A549 (cell line): ENCODE results near the gene MAP3K9. TPM values are rescaled to one million over a fixed set of nuclear protein-coding genes. Genes with fewer than 3 reads are reported as not detected.

Experiments
- ATAC-seq, 2 experiments: fragments of 200-7000 bp in 1 of 2; fragments of >200 bp in 1 of 2; cut with Nextera tagmentation in 1 of 2; cut with Tn5 transposase in 1 of 2; 3 replicates each; pipeline versions ENCODE4 v1.8.0 to v1.9.1; 2018 to 2020; ENCODE audit warnings: mild to moderate bottlenecking in 1 of 2, moderate library complexity in 1 of 2
- CTCF ChIA-PET: fragments of 300-600 bp; sonication (Branson Sonifier 250); formaldehyde crosslinking; extraction: SDS; loops from one replicate; lab custom pipeline; 2021; ENCODE audit warnings: antibody characterized with exemption, inconsistent platforms; lab: Yijun Ruan, JAX
- POLR2A ChIA-PET: fragments of 350-600 bp; formaldehyde crosslinking; extraction: SDS; loops from one replicate; lab custom pipeline; 2021; ENCODE audit warnings: antibody characterized with exemption, inconsistent platforms; lab: Yijun Ruan, JAX
- DNase-seq, 2 experiments: peaks; one replicate each; pipeline versions ENCODE4 v3.0.0 to v3.0.0-alpha.2; 2011 to 2016; ENCODE audit warnings: low read depth in 1 of 2, low spot score in 1 of 2
- FAIRE-seq: peaks from 2 replicates; lab custom pipeline; 2011; peaks lifted over from hg19 to GRCh38; lab: Jason Lieb, UNC
- H3K27ac ChIP-seq, 2 experiments: fragments of >200 bp; sonication (Bioruptor Twin); formaldehyde crosslinking; 3 replicates each; pipeline ENCODE4 v1.5.1; 2016 to 2017
- H3K4me1 ChIP-seq: fragments of >200 bp; sonication (Bioruptor Twin); formaldehyde crosslinking; 3 replicates; pipeline ENCODE4 v1.6.1; 2016
- H3K4me2 ChIP-seq: fragments of >200 bp; sonication (Bioruptor Twin); formaldehyde crosslinking; 3 replicates; pipeline ENCODE4 v1.6.1; 2016
- H3K4me3 ChIP-seq: fragments of >200 bp; sonication (Bioruptor Twin); formaldehyde crosslinking; 3 replicates; pipeline ENCODE4 v1.5.1; 2016
- H3K9me3 ChIP-seq: fragments of >200 bp; sonication (Bioruptor Twin); formaldehyde crosslinking; 3 replicates; pipeline ENCODE4 v1.6.1; 2016
- CBX2 ChIP-seq: fragments of 200-600 bp; sonication (generic); IDR thresholded peaks from 2 replicates; pipeline ENCODE4 v1.6.1; 2016; ENCODE audit warnings: low read depth, mild to moderate bottlenecking, borderline replicate concordance
- E2F6 ChIP-seq: IDR thresholded peaks from 2 replicates; pipeline ENCODE4 v1.6.1; 2012; ENCODE audit warnings: low read depth, borderline replicate concordance
- EHF ChIP-seq: fragments of 250-450 bp; sonication (Bioruptor Pico); IDR thresholded peaks from 2 replicates; pipeline ENCODE4 v1.5.0; 2020; ENCODE audit warnings: mild to moderate bottlenecking
- EHMT2 ChIP-seq: fragments of 200-600 bp; sonication (generic); IDR thresholded peaks from 2 replicates; pipeline ENCODE4 v1.6.1; 2016; ENCODE audit warnings: antibody characterized with exemption, low read depth, mild to moderate bottlenecking, moderate library complexity
- FOSB ChIP-seq: fragments of 250-450 bp; sonication (Bioruptor Pico); IDR thresholded peaks from 2 replicates; pipeline ENCODE4 v1.5.0; 2020; ENCODE audit warnings: mild to moderate bottlenecking, moderate library complexity
- HDAC2 ChIP-seq: fragments of 200-600 bp; sonication (generic); IDR thresholded peaks from 2 replicates; pipeline ENCODE4 v1.6.1; 2016
- HES2 ChIP-seq: fragments of >200 bp; sonication (Bioruptor Twin); formaldehyde crosslinking; IDR thresholded peaks from 2 replicates; pipeline ENCODE4 v1.6.1; 2016
- HEYL ChIP-seq: fragments of 250-450 bp; sonication (Bioruptor Pico); IDR thresholded peaks from 2 replicates; pipeline ENCODE4 v1.8.0; 2021; ENCODE audit warnings: mild to moderate bottlenecking, moderate library complexity
- HOXA7 ChIP-seq: fragments of 250-450 bp; sonication (Bioruptor Pico); IDR thresholded peaks from 2 replicates; pipeline ENCODE4 v1.5.0; 2020; ENCODE audit warnings: mild to moderate bottlenecking, moderate library complexity
- HOXB13 ChIP-seq: fragments of 250-450 bp; sonication (Bioruptor Pico); IDR thresholded peaks from 2 replicates; pipeline ENCODE4 v1.5.0; 2020; ENCODE audit warnings: low read depth, mild to moderate bottlenecking, moderate library complexity
- JUN ChIP-seq, 2 experiments: fragments of >200 bp; sonication (Bioruptor Twin); formaldehyde crosslinking; IDR thresholded peaks; 2 replicates in 1 of 2; 3 replicates in 1 of 2; pipeline ENCODE4 v1.6.1; 2016 to 2017
- JUNB ChIP-seq: fragments of >200 bp; sonication (Bioruptor Twin); formaldehyde crosslinking; IDR thresholded peaks from 2 replicates; pipeline ENCODE4 v1.6.1; 2016
- NR3C1 ChIP-seq: fragments of >200 bp; sonication (Bioruptor Twin); formaldehyde crosslinking; IDR thresholded peaks from 3 replicates; pipeline ENCODE4 v1.6.1; 2017
- PHF8 ChIP-seq: fragments of 200-600 bp; sonication (generic); IDR thresholded peaks from 2 replicates; pipeline ENCODE4 v1.6.1; 2016; ENCODE audit warnings: low read depth, mild to moderate bottlenecking, antibody characterized with exemption, moderate library complexity, borderline replicate concordance
- POLR2AphosphoS2 ChIP-seq: conservative IDR thresholded peaks from 2 replicates; pipeline ENCODE4 v1.6.1; 2012; ENCODE audit warnings: low read length, improper control_type of control experiment, inconsistent platforms
- TFCP2L1 ChIP-seq: fragments of 250-450 bp; sonication (Bioruptor Pico); IDR thresholded peaks from 2 replicates; pipeline ENCODE4 v1.5.0; 2021; ENCODE audit warnings: mild to moderate bottlenecking
- TP53 ChIP-seq: fragments of 250-450 bp; sonication (Bioruptor Pico); IDR thresholded peaks from 2 replicates; pipeline ENCODE4 v1.5.0; 2021; ENCODE audit warnings: mild to moderate bottlenecking, moderate library complexity
- ZC3H11A ChIP-seq: fragments of 450-650 bp; IDR thresholded peaks from 2 replicates; pipeline ENCODE4 v1.6.1; 2014; ENCODE audit warnings: antibody characterized with exemption, mild to moderate bottlenecking
- ZSCAN20 ChIP-seq: fragments of 250-450 bp; sonication (Bioruptor Pico); IDR thresholded peaks from 2 replicates; pipeline ENCODE4 v1.8.0; 2022; ENCODE audit warnings: mild to moderate bottlenecking, moderate library complexity
- WGBS: methylation state at CpG from one replicate; pipeline ENCODE4 v1.1.6; 2017; ENCODE audit errors: missing lambda C conversion rate; 5-methylcytosine and 5-hydroxymethylcytosine counted together
- polyA plus RNA-seq, 4 experiments: library from polyadenylated mRNA; depleted of rRNA in 3 of 4; stranded (reverse); fragments of >200 nt; fragmentation: RNase III in 1 of 4; extraction: RNeasy Plus Mini Kit Qiagen cat#74134 plus additional on column Dnase treatment in 1 of 4; gene quantifications; 2 replicates in 3 of 4; 3 replicates in 1 of 4; pipeline ENCODE4 v1.2.3, GENCODE V29; 2011 to 2017
- TF ChIP-seq, protein P1 (sequence below): IDR thresholded peaks from 2 replicates; pipeline ENCODE4 v1.6.1; 2012
- TF ChIP-seq, protein P2 (sequence below): fragments of 150-350 bp; IDR thresholded peaks from 2 replicates; pipeline ENCODE4 v1.6.1; 2014; ENCODE audit warnings: low read depth, mild to moderate bottlenecking, low read length
- TF ChIP-seq, protein P3 (sequence below): IDR thresholded peaks from 2 replicates; pipeline ENCODE4 v1.6.1; 2012

Gene MAP3K9
- polyA plus RNA-seq, 2 of the 4 experiments (the other 2 are of a cell fraction): 5.3 to 8.5 TPM

- CTCF ChIA-PET: interaction anchor here (1.6 kb wide), 1 partner anchor 10 kb away, joined by 4 read pairs; no protein-coding TSS in a partner anchor
- ATAC-seq: peak in 1 of 2 experiments; percentile 66; a peak in 3 of 6 replicates
- no peak overlapping the region for H3K4me3 ChIP-seq
Observed at GRCh38 chr14:70858641-70859040, 49.3 kb upstream of the MAP3K9 start.

GRCh38 chr14:70857496-70857890 lies 48.2 kb upstream of the MAP3K9 start:
- POLR2A ChIA-PET: no interaction called here
- DNase-seq: no peak
- no peak overlapping the region for H3K27ac ChIP-seq

More at GRCh38 chr14:70858641-70859040, 49.3 kb upstream of the MAP3K9 start:
- DNase-seq: no peak
- Histone ChIP-seq H3K4me2 (no peak overlapping the region), H3K9me3 (no peaks in the 10 kb centered on the region), H3K27ac (no peak overlapping the region), H3K4me1 (no peaks in the 10 kb centered on the region)
- POLR2A ChIA-PET: no interaction called here
- TF ChIP-seq HEYL (CRISPR knock-in tag) (no peak), FOSB (no peak), EHMT2 (no peak), HOXA7 (CRISPR knock-in tag) (no peak)
- FAIRE-seq: no peak
- WGBS: 72% methylated on average over 5 of the region's 5 CpGs

GRCh38 chr14:70856851-70857495 lies 47.7 kb upstream of the MAP3K9 start:
- TF ChIP-seq, protein P1, sequence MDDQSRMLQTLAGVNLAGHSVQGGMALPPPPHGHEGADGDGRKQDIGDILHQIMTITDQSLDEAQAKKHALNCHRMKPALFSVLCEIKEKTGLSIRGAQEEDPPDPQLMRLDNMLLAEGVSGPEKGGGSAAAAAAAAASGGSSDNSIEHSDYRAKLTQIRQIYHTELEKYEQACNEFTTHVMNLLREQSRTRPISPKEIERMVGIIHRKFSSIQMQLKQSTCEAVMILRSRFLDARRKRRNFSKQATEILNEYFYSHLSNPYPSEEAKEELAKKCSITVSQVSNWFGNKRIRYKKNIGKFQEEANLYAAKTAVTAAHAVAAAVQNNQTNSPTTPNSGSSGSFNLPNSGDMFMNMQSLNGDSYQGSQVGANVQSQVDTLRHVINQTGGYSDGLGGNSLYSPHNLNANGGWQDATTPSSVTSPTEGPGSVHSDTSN: no peak
- no peak for TF ChIP-seq HDAC2
- TF ChIP-seq, protein P2, sequence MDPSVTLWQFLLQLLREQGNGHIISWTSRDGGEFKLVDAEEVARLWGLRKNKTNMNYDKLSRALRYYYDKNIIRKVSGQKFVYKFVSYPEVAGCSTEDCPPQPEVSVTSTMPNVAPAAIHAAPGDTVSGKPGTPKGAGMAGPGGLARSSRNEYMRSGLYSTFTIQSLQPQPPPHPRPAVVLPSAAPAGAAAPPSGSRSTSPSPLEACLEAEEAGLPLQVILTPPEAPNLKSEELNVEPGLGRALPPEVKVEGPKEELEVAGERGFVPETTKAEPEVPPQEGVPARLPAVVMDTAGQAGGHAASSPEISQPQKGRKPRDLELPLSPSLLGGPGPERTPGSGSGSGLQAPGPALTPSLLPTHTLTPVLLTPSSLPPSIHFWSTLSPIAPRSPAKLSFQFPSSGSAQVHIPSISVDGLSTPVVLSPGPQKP: no peak
- no peak for TF ChIP-seq CBX2
- no peak for TF ChIP-seq TP53 (CRISPR knock-in tag)
- TF ChIP-seq EHF (CRISPR knock-in tag): no peak
- TF ChIP-seq JUN (IDR thresholded peaks at IDR 0.05): no peak
- no peak for TF ChIP-seq NR3C1
- TF ChIP-seq, protein P3, sequence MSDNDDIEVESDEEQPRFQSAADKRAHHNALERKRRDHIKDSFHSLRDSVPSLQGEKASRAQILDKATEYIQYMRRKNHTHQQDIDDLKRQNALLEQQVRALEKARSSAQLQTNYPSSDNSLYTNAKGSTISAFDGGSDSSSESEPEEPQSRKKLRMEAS: no peak
- TF ChIP-seq HOXB13 (CRISPR knock-in tag): no peak

More at GRCh38 chr14:70857496-70857890, 48.2 kb upstream of the MAP3K9 start:
- Histone ChIP-seq H3K4me1 (no peaks in the 10 kb centered on the region), H3K9me3 (no peaks in the 10 kb centered on the region), H3K4me2 (no peak overlapping the region), H3K4me3 (no peak overlapping the region)
- CTCF ChIA-PET: interaction anchor here (1.0 kb wide), 1 partner anchor 40 kb away, joined by 3 read pairs; no protein-coding TSS in a partner anchor
- FAIRE-seq: no peak
- no peak for ATAC-seq
- TF ChIP-seq JUNB (no peak), E2F6 (no peak), POLR2AphosphoS2 (no peak), TFCP2L1 (no peak), FOSB (no peak), ZC3H11A (no peak), PHF8 (no peak), ZSCAN20 (CRISPR knock-in tag) (no peak), HES2 (no peak), HEYL (CRISPR knock-in tag) (no peak), NR3C1 (no peak)
- 57% methylated on average over 2 of the region's 2 CpGs for whole genome bisulfite sequencing

More at GRCh38 chr14:70856851-70857495, 47.7 kb upstream of the MAP3K9 start:
- Histone ChIP-seq H3K4me1 (no peaks in the 10 kb centered on the region), H3K4me2 (no peak overlapping the region), H3K4me3 (no peak overlapping the region), H3K9me3 (no peaks in the 10 kb centered on the region), H3K27ac (no peak overlapping the region)
- ATAC-seq: peak in 1 of 2 experiments; percentile 63; a peak in 3 of 6 replicates
- peak in 1 of 2 experiments; percentile 5 for DNase-seq
- FAIRE-seq: no peak
- ChIA-PET CTCF (interaction anchor here (1.0 to 1.2 kb wide), 2 partner anchors 39 to 50 kb away, joined by 3 to 4 read pairs; partner anchors contain the start of gene PCNX1), POLR2A (no interaction called here)
- 43% methylated on average over 2 of the region's 2 CpGs for WGBS
